ENCODE measurements around the gene CRACDL. TPM values are rescaled to one million over a fixed set of nuclear protein-coding genes. Genes with fewer than 3 reads are reported as not detected.

Gene CRACDL
- total and polyA plus RNA-seq, 4 donors, result 0.67 to 7.5 (median 6.2) TPM

DNA sequence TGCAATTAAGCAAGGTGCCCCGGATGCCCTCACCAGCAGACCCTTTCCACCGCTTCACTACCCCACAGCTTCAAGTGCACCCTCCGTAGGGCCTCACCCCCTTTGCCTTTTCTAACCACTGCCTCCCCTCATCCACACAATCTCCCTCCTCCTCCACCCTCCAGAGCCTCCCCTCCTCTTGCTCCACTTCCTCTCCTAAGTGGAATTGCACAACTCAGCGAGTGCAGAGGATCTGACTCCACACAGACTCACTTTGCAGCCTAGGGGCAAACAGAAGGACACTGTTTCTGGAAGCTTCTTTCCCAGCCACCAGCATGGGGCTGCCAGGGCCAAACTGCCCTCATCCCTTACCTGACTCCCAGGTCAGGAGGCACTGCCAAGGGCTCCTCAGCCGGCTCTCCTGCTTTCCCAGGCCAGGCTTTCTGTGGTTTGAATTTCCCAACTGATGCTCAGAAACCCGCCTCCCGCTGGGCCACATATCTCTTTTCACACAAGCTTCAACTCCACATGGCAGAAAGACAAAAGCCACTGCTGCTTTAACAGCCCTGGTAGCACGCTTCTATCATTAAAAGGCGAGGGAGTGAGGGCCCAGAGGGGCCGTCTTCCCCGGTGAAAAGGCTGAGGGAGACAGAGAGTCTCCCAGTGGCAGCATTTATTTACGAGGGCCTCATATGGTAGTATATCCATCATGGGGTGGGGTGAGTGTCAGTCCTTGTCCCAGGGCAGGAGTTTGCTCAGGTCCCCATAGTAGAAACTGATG, 130.4 kb downstream of the CRACDL start:
- no peak overlapping the region for H3K4me3 ChIP-seq (ENCODE audit: low read length in 2 of 2)
- intact Hi-C loops (cut with DNase I), result loop anchor here in 1 of 2 donors (1.0 to 5.0 kb wide), 2 partner anchors 38 to 74 kb away; partner anchors contain the start of gene MGAT4A
- H3K36me3 ChIP-seq (ENCODE audit: control insufficient read depth in 1 of 2, insufficient read depth in 2 of 2, low read length in 1 of 2), result no peaks in the 10 kb centered on the region
- ATAC-seq (ENCODE audit: low FRiP score), result peak; percentile 40
- peaks cover 2 to 3% of the 10 kb centered on the region in 2 donors for H3K4me1 ChIP-seq (ENCODE audit: control insufficient read depth in 1 of 2, insufficient read depth in 2 of 2, low read length in 2 of 2)
- peak in 1 of 2 donors; percentile 62 for DNase-seq
- 59 to 63% methylated on average over 12 of the region's 12 CpGs for WGBS, 2 donors
- H3K27me3 ChIP-seq (ENCODE audit: control insufficient read depth in 1 of 2, insufficient read depth in 2 of 2, low read length in 1 of 2), result no peaks in the 10 kb centered on the region
- H3K27ac ChIP-seq (ENCODE audit: low read depth in 1 of 2, low read length in 2 of 2), result no peak overlapping the region
- no peaks in the 10 kb centered on the region for H3K9me3 ChIP-seq (ENCODE audit: control insufficient read depth, low read length)

DNA sequence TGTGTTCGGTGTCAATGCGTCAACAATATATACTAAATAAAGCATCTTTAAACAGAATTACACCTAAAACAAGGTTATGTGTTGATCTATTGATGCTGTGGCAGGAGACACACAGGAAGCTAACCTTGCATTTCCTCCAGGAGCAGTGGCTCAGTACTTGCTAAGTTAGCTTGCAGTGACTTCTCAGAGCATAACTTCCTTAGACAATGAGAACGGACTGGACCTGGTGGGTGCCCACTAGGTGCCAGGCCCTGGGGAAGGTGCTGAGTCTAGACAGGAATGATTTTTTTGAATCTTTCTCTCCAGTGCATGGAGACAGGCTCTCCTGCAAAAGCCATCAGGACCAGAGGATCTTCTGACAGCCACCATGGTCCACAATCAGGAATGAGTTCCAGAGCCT, 131.3 kb downstream of the CRACDL start:
- 94 to 95% methylated on average over 3 of the region's 3 CpGs for WGBS, 2 donors
- Histone ChIP-seq H3K36me3 (ENCODE audit: control insufficient read depth in 1 of 2, insufficient read depth in 2 of 2, low read length in 1 of 2) (no peaks in the 10 kb centered on the region), H3K4me1 (ENCODE audit: control insufficient read depth in 1 of 2, insufficient read depth in 2 of 2, low read length in 2 of 2) (peaks cover 2 to 3% of the 10 kb centered on the region in 2 donors), H3K4me3 (ENCODE audit: low read length in 2 of 2) (no peak overlapping the region), H3K27ac (ENCODE audit: low read depth in 1 of 2, low read length in 2 of 2) (no peak overlapping the region), H3K27me3 (ENCODE audit: control insufficient read depth in 1 of 2, insufficient read depth in 2 of 2, low read length in 1 of 2) (no peaks in the 10 kb centered on the region), H3K9me3 (ENCODE audit: control insufficient read depth, low read length) (no peaks in the 10 kb centered on the region)
- intact Hi-C loops (cut with DNase I), result loop anchor here in 1 of 2 donors (5.0 kb wide), 1 partner anchor 37 kb away; no protein-coding TSS in a partner anchor
- no peak for DNase-seq
- no peak for ATAC-seq (ENCODE audit: low FRiP score)

DNA sequence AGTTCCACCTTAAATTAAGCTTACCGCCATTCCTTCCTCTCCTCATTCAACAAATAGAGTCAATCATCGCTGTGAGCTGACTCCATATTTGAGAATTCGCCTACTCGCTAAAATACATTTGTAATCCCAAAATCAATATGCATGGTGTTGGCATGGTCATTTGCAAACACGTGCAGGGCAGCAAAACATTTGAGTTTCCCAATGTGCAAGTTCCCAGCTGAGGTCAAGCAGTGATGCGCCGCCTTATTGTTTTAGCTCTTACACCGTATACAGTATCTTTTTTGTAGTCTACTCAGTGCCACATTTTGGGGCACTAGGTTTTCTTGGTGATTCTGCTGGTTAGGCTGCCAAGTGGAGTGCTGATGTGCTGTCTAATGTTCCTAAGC, 131.8 kb downstream of the CRACDL start:
- no peaks in the 10 kb centered on the region for H3K36me3 ChIP-seq (ENCODE audit: control insufficient read depth in 1 of 2, insufficient read depth in 2 of 2, low read length in 1 of 2)
- 95 to 97% methylated on average over 8 of the region's 8 CpGs for WGBS, 2 donors
- H3K27me3 ChIP-seq (ENCODE audit: control insufficient read depth in 1 of 2, insufficient read depth in 2 of 2, low read length in 1 of 2), result no peaks in the 10 kb centered on the region
- intact Hi-C loops (cut with DNase I), result no loop called here
- H3K4me3 ChIP-seq (ENCODE audit: low read length in 2 of 2), result no peak overlapping the region
- ATAC-seq (ENCODE audit: low FRiP score), result no peak
- H3K27ac ChIP-seq (ENCODE audit: low read depth in 1 of 2, low read length in 2 of 2), result no peak overlapping the region
- no peaks in the 10 kb centered on the region for H3K9me3 ChIP-seq (ENCODE audit: control insufficient read depth, low read length)
- peaks cover 2 to 3% of the 10 kb centered on the region in 2 donors for H3K4me1 ChIP-seq (ENCODE audit: control insufficient read depth in 1 of 2, insufficient read depth in 2 of 2, low read length in 2 of 2)
- DNase-seq, result no peak

DNA sequence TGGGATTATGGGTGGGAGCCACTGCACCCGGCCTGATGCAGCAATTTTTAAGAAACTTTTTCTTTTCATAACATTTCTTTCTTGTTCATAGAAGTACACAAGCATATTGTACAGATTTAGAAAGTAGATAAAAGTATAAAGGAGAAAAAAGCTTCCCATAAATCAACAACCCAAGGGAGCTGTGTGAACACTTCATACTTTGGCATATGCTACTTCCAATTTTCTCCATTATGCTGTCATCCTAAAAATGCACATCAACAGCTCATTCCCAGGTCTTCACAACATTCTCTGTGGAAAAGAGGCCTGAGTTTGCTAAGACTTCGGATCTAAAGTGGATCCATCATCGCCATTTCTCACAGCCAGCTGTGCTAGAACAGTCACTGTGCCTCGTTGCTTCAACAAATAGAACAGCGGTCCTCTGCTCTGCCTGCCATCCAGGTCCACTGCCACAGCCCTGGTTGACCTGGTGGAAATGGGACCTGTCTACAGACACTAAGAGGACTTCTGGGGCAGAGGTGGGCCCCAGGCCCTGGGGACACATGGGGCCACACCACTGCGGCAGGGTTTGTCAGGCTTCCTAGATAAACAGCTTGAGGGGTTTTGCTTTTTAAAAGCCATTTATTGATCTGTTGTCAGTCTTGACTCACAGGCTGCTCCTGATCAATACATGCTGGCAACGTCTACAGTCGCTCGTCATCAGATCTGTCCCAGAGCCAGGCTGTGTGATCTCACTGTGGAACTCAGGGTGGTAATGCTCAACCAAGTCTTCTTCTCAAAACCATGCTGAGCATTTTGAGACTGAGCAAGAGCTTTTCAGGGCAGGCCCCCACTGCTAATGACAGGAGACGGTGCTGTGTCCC, 132.4 kb downstream of the CRACDL start:
- ATAC-seq (ENCODE audit: low FRiP score) (no peak), DNase-seq (no peak)
- 86 to 92% methylated on average over 10 of the region's 10 CpGs for WGBS, 2 donors
- H3K9me3 ChIP-seq (ENCODE audit: control insufficient read depth, low read length), result no peaks in the 10 kb centered on the region
- H3K27me3 ChIP-seq (ENCODE audit: control insufficient read depth in 1 of 2, insufficient read depth in 2 of 2, low read length in 1 of 2), result no peaks in the 10 kb centered on the region
- no peak overlapping the region for H3K27ac ChIP-seq (ENCODE audit: low read depth in 1 of 2, low read length in 2 of 2)
- intact Hi-C loops (cut with DNase I), result no loop called here
- no peaks in the 10 kb centered on the region for H3K36me3 ChIP-seq (ENCODE audit: control insufficient read depth in 1 of 2, insufficient read depth in 2 of 2, low read length in 1 of 2)
- H3K4me1 ChIP-seq (ENCODE audit: control insufficient read depth in 1 of 2, insufficient read depth in 2 of 2, low read length in 2 of 2), result peaks cover 2 to 3% of the 10 kb centered on the region in 2 donors
- no peak overlapping the region for H3K4me3 ChIP-seq (ENCODE audit: low read length in 2 of 2)

DNA sequence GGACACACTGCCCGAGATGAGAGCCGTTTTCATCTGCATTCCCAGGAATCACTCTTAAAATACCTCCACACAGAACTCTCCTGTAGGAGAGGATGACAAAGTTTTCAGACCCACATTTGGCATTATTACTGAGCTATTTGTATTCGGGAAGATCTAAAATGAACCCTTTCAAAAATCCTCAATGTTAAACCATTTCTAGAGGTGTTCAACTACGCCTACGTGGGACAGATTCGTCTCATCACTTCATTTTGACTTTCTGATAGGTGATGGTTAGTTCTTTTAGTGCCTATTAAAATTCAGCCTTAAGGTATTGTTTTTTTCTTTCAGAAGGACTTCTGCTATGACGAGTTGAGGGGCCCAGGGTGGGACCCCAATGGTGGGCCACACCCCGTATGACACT, 133.7 kb downstream of the CRACDL start:
- H3K9me3 ChIP-seq (ENCODE audit: control insufficient read depth, low read length), result no peaks in the 10 kb centered on the region
- DNase-seq (no peak), ATAC-seq (ENCODE audit: low FRiP score) (no peak)
- 95 to 97% methylated on average over 8 of the region's 8 CpGs for WGBS, 2 donors
- H3K4me1 ChIP-seq (ENCODE audit: control insufficient read depth in 1 of 2, insufficient read depth in 2 of 2, low read length in 2 of 2), result peaks cover 2 to 3% of the 10 kb centered on the region in 2 donors
- H3K4me3 ChIP-seq (ENCODE audit: low read length in 2 of 2), result no peak overlapping the region
- H3K27ac ChIP-seq (ENCODE audit: low read depth in 1 of 2, low read length in 2 of 2), result no peak overlapping the region
- intact Hi-C loops (cut with DNase I), result no loop called here
- no peaks in the 10 kb centered on the region for H3K36me3 ChIP-seq (ENCODE audit: control insufficient read depth in 1 of 2, insufficient read depth in 2 of 2, low read length in 1 of 2)
- H3K27me3 ChIP-seq (ENCODE audit: control insufficient read depth in 1 of 2, insufficient read depth in 2 of 2, low read length in 1 of 2), result no peaks in the 10 kb centered on the region

DNA sequence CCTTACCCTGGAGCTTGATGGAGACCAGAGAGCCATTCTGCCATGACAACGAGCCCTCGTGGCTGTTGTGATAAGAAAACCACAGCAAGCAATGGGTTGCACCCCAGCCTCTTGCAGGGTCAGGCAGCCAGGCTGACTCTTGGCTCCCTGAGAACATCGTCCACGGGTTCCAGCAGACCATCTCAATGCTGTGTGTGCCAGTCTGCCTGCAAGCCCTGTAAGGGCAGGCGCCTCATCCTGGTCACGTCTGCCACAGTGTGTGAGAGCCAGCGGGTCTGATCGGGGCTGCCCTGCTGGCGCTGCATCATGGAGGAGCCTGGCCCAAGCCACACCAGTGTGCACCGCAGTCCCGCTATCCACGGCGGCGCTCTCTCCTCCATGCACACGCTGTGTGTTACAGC, 134.1 kb downstream of the CRACDL start:
- no peak overlapping the region for H3K27ac ChIP-seq (ENCODE audit: low read depth in 1 of 2, low read length in 2 of 2)
- ATAC-seq (ENCODE audit: low FRiP score) (no peak), DNase-seq (no peak)
- peaks cover 2 to 3% of the 10 kb centered on the region in 2 donors for H3K4me1 ChIP-seq (ENCODE audit: control insufficient read depth in 1 of 2, insufficient read depth in 2 of 2, low read length in 2 of 2)
- WGBS, 2 donors, result 96% methylated on average over 15 of the region's 15 CpGs
- H3K27me3 ChIP-seq (ENCODE audit: control insufficient read depth in 1 of 2, insufficient read depth in 2 of 2, low read length in 1 of 2), result no peaks in the 10 kb centered on the region
- no peaks in the 10 kb centered on the region for H3K36me3 ChIP-seq (ENCODE audit: control insufficient read depth in 1 of 2, insufficient read depth in 2 of 2, low read length in 1 of 2)
- H3K9me3 ChIP-seq (ENCODE audit: control insufficient read depth, low read length), result no peaks in the 10 kb centered on the region
- no peak overlapping the region for H3K4me3 ChIP-seq (ENCODE audit: low read length in 2 of 2)
- intact Hi-C loops (cut with DNase I), result no loop called here

DNA sequence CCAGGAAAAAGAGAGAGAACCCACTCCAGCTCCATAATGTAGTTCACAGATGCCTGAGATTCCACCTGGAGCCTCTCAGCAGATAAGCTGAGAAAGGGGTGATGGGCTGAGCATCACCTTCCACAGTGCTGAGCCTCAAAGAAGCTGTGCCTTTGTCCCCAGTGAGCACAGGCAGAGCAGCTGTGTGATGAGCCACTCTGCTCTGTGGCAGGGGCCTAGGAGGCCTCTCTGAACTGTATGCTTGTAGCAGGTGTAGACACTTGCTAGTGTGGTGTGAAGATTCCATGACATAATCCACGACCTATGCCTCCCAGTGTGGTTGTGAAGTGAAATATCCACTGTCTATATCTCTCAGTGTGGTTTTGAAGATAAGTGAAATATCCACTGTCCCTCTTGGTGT, 134.7 kb downstream of the CRACDL start:
- no peak overlapping the region for H3K27ac ChIP-seq (ENCODE audit: low read depth in 1 of 2, low read length in 2 of 2)
- intact Hi-C loops (cut with DNase I), result no loop called here
- ATAC-seq (ENCODE audit: low FRiP score), result no peak
- WGBS, 2 donors, result 92 to 94% methylated on average over 1 of the region's 1 CpG
- no peaks in the 10 kb centered on the region for H3K36me3 ChIP-seq (ENCODE audit: control insufficient read depth in 1 of 2, insufficient read depth in 2 of 2, low read length in 1 of 2)
- no peaks in the 10 kb centered on the region for H3K9me3 ChIP-seq (ENCODE audit: control insufficient read depth, low read length)
- H3K4me1 ChIP-seq (ENCODE audit: control insufficient read depth in 1 of 2, insufficient read depth in 2 of 2, low read length in 2 of 2), result peaks cover 2 to 3% of the 10 kb centered on the region in 2 donors
- H3K27me3 ChIP-seq (ENCODE audit: control insufficient read depth in 1 of 2, insufficient read depth in 2 of 2, low read length in 1 of 2), result no peaks in the 10 kb centered on the region
- DNase-seq, result no peak
- H3K4me3 ChIP-seq (ENCODE audit: low read length in 2 of 2), result no peak overlapping the region

DNA sequence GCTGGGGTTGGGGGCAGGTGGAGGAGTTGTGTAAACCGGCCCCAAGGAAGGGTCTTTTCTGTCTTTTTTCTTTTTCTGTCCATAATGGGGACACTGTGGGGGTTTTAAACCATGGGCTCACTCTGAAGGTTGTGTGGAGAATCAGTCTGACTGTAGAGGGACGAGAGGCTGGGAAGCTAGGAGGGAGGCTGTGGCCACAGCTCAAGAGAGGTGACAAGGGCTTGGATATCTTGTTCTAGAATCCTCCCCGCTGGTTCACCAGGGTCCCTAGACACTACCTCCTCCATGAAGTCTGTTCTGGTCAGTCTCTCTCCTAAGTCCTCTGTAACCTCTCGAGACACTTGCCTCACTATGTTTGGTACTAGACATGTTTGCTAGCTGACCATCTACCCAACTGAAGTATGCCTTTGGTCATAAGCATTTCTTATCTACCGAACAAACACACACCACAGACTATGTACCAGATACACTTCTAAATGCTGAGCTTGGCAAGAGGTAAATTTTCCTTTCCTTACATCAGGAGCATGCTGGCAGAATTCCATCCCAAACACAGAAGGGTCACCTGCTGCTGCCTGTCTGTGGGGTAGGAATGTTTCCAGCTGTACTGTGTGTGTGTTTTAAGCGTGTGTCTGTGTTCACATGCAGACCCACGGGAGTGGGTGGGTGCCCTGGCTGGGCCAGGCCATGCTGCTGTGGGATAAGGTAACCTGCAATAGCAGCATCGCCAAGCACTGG, 135.5 kb downstream of the CRACDL start:
- DNase-seq (no peak), ATAC-seq (ENCODE audit: low FRiP score) (no peak)
- 84 to 88% methylated on average over 8 of the region's 8 CpGs for WGBS, 2 donors
- no peaks in the 10 kb centered on the region for H3K27me3 ChIP-seq (ENCODE audit: control insufficient read depth in 1 of 2, insufficient read depth in 2 of 2, low read length in 1 of 2)
- H3K36me3 ChIP-seq (ENCODE audit: control insufficient read depth in 1 of 2, insufficient read depth in 2 of 2, low read length in 1 of 2), result no peaks in the 10 kb centered on the region
- intact Hi-C loops (cut with DNase I), result no loop called here
- no peak overlapping the region for H3K4me3 ChIP-seq (ENCODE audit: low read length in 2 of 2)
- H3K4me1 ChIP-seq (ENCODE audit: control insufficient read depth in 1 of 2, insufficient read depth in 2 of 2, low read length in 2 of 2), result no peaks in the 10 kb centered on the region
- no peak overlapping the region for H3K27ac ChIP-seq (ENCODE audit: low read depth in 1 of 2, low read length in 2 of 2)
- H3K9me3 ChIP-seq (ENCODE audit: control insufficient read depth, low read length), result no peaks in the 10 kb centered on the region

All from aorta (tissue), 5 donors.